Cardiac muscle cell (in vitro differentiated cells and primary cell): ENCODE results near the gene INSRR. TPM values are rescaled to one million over a fixed set of nuclear protein-coding genes. Genes with fewer than 3 reads are reported as not detected.

Experiments used
- DNase-seq, 2 donors: peaks; one replicate each; pipeline versions ENCODE4 v3.0.0 to v3.0.0-alpha.2; 2010 to 2017; ENCODE audit warnings: low read depth in 1 of 2, low spot score in 1 of 2
- H3K27ac ChIP-seq: fragments of 200-600 bp; sonication (generic); 2 replicates; pipeline ENCODE4 v1.5.1; 2016
- H3K27me3 ChIP-seq: fragments of 200-600 bp; sonication (generic); 2 replicates; pipeline ENCODE4 v1.6.0; 2016; ENCODE audit warnings: control low read depth
- H3K36me3 ChIP-seq: fragments of 200-600 bp; sonication (generic); 2 replicates; pipeline ENCODE4 v1.5.1; 2016; ENCODE audit warnings: control low read depth
- H3K4me1 ChIP-seq: fragments of 200-600 bp; sonication (generic); 2 replicates; pipeline ENCODE4 v1.8.1; 2017; ENCODE audit warnings: low read depth, mild to moderate bottlenecking, mixed run types
- H3K4me3 ChIP-seq: fragments of 200-600 bp; sonication (generic); 2 replicates; pipeline ENCODE4 v1.5.1; 2016; ENCODE audit warnings: mild to moderate bottlenecking
- H3K9me3 ChIP-seq: fragments of 200-600 bp; sonication (generic); 2 replicates; pipeline ENCODE4 v1.5.1; 2017; ENCODE audit warnings: low read depth, mild to moderate bottlenecking, control low read depth
- polyA plus RNA-seq: library from polyadenylated mRNA; unstranded; fragments of >200 nt; fragmentation: Nextera tagmentation; extraction: Ambion mirVana; gene quantifications from 2 replicates; pipeline ENCODE4 v1.2.1, GENCODE V29; 2016
- total RNA-seq: library from RNA; depleted of rRNA; stranded (reverse); fragments of >200 nt; gene quantifications from 2 replicates; pipeline ENCODE4 v1.2.3, GENCODE V29; 2016
- TF ChIP-seq, protein P1 (sequence below): IDR thresholded peaks from 2 replicates; pipeline ENCODE4 v1.5.1; 2012; ENCODE audit warnings: low read depth, mild to moderate bottlenecking, low read length

The INSRR gene
- total and polyA plus RNA-seq, 2 experiments from 2014 or later = 0.11 to 0.21 TPM

DNA sequence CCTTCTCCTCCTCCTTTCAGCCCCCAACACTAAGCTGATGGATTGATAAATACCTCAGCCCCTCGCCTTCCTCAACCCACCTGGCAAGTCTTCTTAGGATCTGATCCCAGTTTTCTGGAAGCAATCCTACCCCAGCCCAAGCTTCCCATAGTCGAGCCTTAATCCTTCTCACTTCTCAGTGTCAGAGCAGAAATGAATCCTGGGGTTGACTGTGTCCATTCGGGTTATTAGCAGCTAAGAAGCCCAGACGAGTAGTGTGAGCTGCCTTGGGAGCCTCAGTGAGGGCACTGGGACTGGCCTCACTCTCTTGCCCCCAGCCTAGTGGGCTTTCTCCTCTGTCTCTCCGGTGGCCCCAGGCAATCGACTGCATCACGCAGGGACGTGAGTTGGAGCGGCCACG is 22.2 kb upstream of the INSRR start:
- no peak overlapping the region for H3K4me3 ChIP-seq
- no peak for DNase-seq
- H3K27me3 ChIP-seq = peaks cover under 1% of the 10 kb centered on the region
- H3K4me1 ChIP-seq = no peaks in the 10 kb centered on the region
- TF ChIP-seq, protein P1, sequence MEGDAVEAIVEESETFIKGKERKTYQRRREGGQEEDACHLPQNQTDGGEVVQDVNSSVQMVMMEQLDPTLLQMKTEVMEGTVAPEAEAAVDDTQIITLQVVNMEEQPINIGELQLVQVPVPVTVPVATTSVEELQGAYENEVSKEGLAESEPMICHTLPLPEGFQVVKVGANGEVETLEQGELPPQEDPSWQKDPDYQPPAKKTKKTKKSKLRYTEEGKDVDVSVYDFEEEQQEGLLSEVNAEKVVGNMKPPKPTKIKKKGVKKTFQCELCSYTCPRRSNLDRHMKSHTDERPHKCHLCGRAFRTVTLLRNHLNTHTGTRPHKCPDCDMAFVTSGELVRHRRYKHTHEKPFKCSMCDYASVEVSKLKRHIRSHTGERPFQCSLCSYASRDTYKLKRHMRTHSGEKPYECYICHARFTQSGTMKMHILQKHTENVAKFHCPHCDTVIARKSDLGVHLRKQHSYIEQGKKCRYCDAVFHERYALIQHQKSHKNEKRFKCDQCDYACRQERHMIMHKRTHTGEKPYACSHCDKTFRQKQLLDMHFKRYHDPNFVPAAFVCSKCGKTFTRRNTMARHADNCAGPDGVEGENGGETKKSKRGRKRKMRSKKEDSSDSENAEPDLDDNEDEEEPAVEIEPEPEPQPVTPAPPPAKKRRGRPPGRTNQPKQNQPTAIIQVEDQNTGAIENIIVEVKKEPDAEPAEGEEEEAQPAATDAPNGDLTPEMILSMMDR = no peak
- no peak overlapping the region for H3K27ac ChIP-seq
- H3K9me3 ChIP-seq = no peaks in the 10 kb centered on the region
- H3K36me3 ChIP-seq = no peaks in the 10 kb centered on the region

DNA sequence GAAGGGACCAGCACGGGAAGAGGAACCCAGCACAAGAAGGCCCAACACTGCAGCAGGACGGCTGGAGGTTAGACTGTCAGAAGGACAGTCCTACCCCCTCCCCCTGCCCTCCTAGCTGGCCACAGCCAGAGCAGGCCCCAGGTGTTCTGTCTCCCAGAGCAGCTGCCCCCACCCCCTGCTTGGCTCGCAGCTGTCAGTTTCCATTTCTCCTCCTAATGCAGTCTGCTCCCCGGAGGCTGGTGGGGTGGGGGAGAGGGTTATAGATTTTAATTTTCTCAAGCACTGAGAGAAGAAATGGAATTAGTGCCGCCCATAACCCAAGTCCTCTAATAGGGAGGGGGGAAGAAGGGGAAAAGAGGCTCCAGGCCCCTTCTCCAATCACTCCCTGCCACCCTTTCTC is 21.6 kb upstream of the INSRR start:
- no peaks in the 10 kb centered on the region for H3K4me1 ChIP-seq

DNA sequence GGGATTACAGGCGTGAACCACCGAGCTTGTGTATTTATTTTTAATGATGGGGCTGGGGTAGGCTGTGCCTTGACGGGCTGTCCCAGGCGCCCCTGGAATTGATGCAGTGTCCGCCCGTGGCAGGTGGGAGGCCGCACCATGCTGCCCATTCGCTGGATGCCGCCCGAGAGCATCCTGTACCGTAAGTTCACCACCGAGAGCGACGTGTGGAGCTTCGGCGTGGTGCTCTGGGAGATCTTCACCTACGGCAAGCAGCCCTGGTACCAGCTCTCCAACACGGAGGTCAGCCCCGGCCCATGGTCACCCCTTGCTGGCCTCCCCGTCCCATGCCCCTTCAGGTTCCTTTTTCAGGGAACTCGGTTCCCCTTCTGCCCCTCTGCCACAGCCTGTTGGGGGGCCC is 21.0 kb upstream of the INSRR start:
- Histone ChIP-seq H3K27me3 (peaks cover 4% of the 10 kb centered on the region), H3K9me3 (no peaks in the 10 kb centered on the region), H3K36me3 (no peaks in the 10 kb centered on the region), H3K4me3 (no peak overlapping the region), H3K27ac (no peak overlapping the region), H3K4me1 (no peaks in the 10 kb centered on the region)
- no peak for DNase-seq
- TF ChIP-seq, protein P1 = no peak

More for the DNA sequence above, 21.6 kb upstream of the INSRR start:
- Histone ChIP-seq H3K9me3 (no peaks in the 10 kb centered on the region), H3K27ac (no peak overlapping the region), H3K36me3 (no peaks in the 10 kb centered on the region), H3K27me3 (peaks cover 4% of the 10 kb centered on the region), H3K4me3 (no peak overlapping the region)
- DNase-seq = no peak
- TF ChIP-seq, protein P1 = no peak

DNA sequence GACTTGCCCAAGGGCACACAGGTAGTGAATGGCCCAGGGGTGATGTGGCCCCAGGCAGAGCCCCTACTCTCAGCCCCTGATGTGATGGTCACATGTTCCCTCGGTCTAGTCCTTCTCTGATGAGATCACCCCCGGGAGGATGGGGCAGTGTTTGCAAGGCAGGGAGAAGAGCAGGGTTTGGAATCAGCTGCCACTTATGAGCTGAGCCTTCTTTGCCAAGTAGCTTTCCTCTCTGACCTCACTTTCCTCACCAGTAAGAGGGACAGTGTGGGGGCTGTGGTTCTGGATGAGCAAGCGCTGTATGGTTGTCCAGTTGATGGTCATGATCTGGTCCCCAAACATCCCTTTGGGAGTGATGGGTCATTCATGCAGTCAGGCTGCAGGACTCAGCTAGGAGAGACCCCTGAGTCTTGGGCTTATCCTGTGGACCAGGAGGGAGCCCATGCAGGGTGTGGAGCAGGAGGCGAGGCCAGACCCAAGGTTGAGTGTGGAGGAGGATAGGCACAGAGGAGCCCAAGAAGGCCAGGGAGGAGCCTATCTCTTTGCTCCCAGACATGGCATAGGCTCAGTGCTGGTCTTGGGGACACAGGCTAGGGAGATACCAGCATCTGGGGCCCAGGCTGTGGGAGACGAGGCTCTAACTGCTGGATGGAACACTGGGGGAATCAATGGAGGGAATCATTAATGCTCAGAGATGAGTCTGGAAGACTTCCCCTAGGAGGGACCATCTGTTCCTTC is 18.7 kb upstream of the INSRR start:
- no peaks in the 10 kb centered on the region for H3K4me1 ChIP-seq
- no peaks in the 10 kb centered on the region for H3K9me3 ChIP-seq
- TF ChIP-seq, protein P1 = no peak
- peaks cover 4% of the 10 kb centered on the region for H3K27me3 ChIP-seq
- no peaks in the 10 kb centered on the region for H3K36me3 ChIP-seq
- no peak for DNase-seq
- H3K4me3 ChIP-seq = no peak overlapping the region
- H3K27ac ChIP-seq = no peak overlapping the region

DNA sequence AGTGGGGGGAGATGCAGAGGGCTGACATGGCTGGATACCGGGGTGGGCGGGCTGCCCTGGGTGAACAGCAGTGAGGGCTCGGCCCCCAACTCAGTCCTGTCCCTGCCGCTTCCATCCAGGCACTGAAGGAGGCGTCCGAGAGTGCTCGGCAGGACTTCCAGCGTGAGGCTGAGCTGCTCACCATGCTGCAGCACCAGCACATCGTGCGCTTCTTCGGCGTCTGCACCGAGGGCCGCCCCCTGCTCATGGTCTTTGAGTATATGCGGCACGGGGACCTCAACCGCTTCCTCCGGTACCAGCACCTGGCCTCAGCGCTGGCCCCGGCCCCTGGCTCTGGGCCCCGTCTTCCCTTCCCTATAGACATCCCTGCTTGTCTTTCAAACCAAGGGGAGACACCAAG is 17.4 kb upstream of the INSRR start:
- H3K27me3 ChIP-seq = peaks cover 4% of the 10 kb centered on the region
- DNase-seq = no peak
- no peaks in the 10 kb centered on the region for H3K9me3 ChIP-seq

More for the DNA sequence above, 17.4 kb upstream of the INSRR start:
- Histone ChIP-seq H3K27ac (no peak overlapping the region), H3K4me3 (no peak overlapping the region), H3K36me3 (no peaks in the 10 kb centered on the region), H3K4me1 (no peaks in the 10 kb centered on the region)
- TF ChIP-seq, protein P1 = peak; percentile 20
